GM19467 (cell line): Measurements from ENCODE around the gene SNX6.
"Not testable (repeated sequence)": the region's sequence is repeated elsewhere in the genome, so short reads cannot be mapped to it uniquely, and the experiment has no call there.

Experiments
- ATAC-seq: cut with Tn5 transposase; IDR thresholded peaks from one replicate; pipeline ENCODE4 v1.9.1; 2021; ENCODE audit warnings: mild to moderate bottlenecking, moderate library complexity; ENCODE audit not compliant: unreplicated experiment

The SNX6 gene

GRCh38 chr14:34629657-34630529, at the start of gene SNX6:
Gene SNX6 (minus strand): TSS chr14:34630148. CDS start chr14:34630116, 32 bp downstream.
- ATAC-seq = peak; percentile 91

- no peak for ATAC-seq
Measured at GRCh38 chr14:34678735-34679134, 48.8 kb upstream of the SNX6 start.

GRCh38 chr14:34678306-34678705, 48.4 kb upstream of the SNX6 start:
- no peak for ATAC-seq

- ATAC-seq = no peak
Measured at GRCh38 chr14:34676516-34677211, 46.7 kb upstream of the SNX6 start.

GRCh38 chr14:34673702-34674101, 43.8 kb upstream of the SNX6 start:
- ATAC-seq = no peak

- no peak for ATAC-seq
Measured at GRCh38 chr14:34671716-34672115, 41.8 kb upstream of the SNX6 start.

GRCh38 chr14:34668111-34668510, 38.2 kb upstream of the SNX6 start:
- no peak for ATAC-seq

- ATAC-seq = no peak
Measured at GRCh38 chr14:34667007-34667406, 37.1 kb upstream of the SNX6 start.

GRCh38 chr14:34665785-34666435, 36.0 kb upstream of the SNX6 start:
- no peak for ATAC-seq

- no peak for ATAC-seq
Measured at GRCh38 chr14:34662561-34663088, 32.7 kb upstream of the SNX6 start.

- no peak for ATAC-seq
Measured at GRCh38 chr14:34660796-34661195, 30.8 kb upstream of the SNX6 start.

GRCh38 chr14:34655959-34656358, 26.0 kb upstream of the SNX6 start:
- no peak for ATAC-seq

GRCh38 chr14:34653073-34653472, 23.1 kb upstream of the SNX6 start:
- not testable (repeated sequence) for ATAC-seq

GRCh38 chr14:34652348-34652747, 22.4 kb upstream of the SNX6 start:
- not testable (repeated sequence) for ATAC-seq

GRCh38 chr14:34650786-34651584, 21.0 kb upstream of the SNX6 start:
- no peak for ATAC-seq

GRCh38 chr14:34650006-34650405, 20.1 kb upstream of the SNX6 start:
- ATAC-seq = not testable (repeated sequence)

- ATAC-seq = no peak
Measured at GRCh38 chr14:34649344-34649743, 19.4 kb upstream of the SNX6 start.

- ATAC-seq = no peak
Measured at GRCh38 chr14:34646570-34647255, 16.8 kb upstream of the SNX6 start.

GRCh38 chr14:34643361-34643760, 13.4 kb upstream of the SNX6 start:
- ATAC-seq = no peak

- ATAC-seq = no peak
Measured at GRCh38 chr14:34642595-34642994, 12.6 kb upstream of the SNX6 start.
